ENCODE measurements around the gene ROBO2.

ROBO2 gene

DNA sequence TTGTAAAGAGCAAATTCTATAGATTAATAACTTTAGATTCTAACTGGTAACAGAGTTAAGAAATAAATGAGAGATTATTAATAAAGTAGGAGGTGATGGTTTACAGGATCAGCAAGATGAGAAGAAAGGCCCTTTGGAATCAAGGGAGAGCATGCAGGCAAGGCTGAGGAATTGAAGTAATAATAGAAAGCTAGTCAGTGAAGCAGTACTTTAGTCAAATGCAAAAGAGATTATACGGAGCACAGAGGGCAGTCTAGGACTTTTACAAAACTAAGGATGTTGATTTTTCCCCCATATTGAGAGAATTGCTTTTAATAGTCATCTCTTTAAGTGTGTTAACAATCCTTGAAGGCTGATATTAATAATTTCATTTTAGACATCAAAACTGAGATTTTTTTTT is 146.4 kb downstream of the ROBO2 start:
- Histone ChIP-seq H3K27ac (ENCODE audit: insufficient read depth, low read depth, low read length, poor library complexity, severe bottlenecking) (no peak overlapping the region), H3K9me3 (ENCODE audit: control insufficient read depth, low read length) (no peaks in the 10 kb centered on the region), H3K4me1 (ENCODE audit: control insufficient read depth, insufficient read depth, low read length) (no peaks in the 10 kb centered on the region), H3K27me3 (ENCODE audit: control insufficient read depth, insufficient read depth, low read length, poor library complexity, severe bottlenecking) (no peaks in the 10 kb centered on the region), H3K36me3 (ENCODE audit: control insufficient read depth, insufficient read depth, low read length) (no peaks in the 10 kb centered on the region), H3K4me3 (ENCODE audit: insufficient read depth, low read depth, low read length) (no peak overlapping the region)
- WGBS, 2 experiments, result 23 to 27% methylated on average over 1 of the region's 1 CpG

DNA sequence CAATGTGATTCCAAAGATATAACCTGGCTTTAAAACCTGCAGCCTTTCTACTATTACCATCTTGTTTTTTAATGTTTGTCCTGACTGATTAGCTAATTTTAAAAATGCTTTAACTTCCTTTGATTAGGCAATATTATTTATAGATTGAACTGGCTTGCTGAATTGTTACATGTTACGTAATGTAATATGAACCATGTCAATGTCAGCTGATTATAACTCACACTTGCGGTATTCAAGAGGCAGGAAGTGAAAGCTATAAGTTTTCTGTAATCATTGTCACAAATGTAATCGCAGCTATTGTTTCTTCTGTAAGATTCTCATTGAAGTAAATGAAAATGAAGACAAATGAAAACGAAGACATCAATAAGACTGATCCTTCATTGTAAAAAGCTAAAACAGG is 146.8 kb downstream of the ROBO2 start:
- Histone ChIP-seq H3K27me3 (ENCODE audit: control insufficient read depth, insufficient read depth, low read length, poor library complexity, severe bottlenecking) (no peaks in the 10 kb centered on the region), H3K27ac (ENCODE audit: insufficient read depth, low read depth, low read length, poor library complexity, severe bottlenecking) (no peak overlapping the region), H3K36me3 (ENCODE audit: control insufficient read depth, insufficient read depth, low read length) (no peaks in the 10 kb centered on the region), H3K9me3 (ENCODE audit: control insufficient read depth, low read length) (no peaks in the 10 kb centered on the region), H3K4me3 (ENCODE audit: insufficient read depth, low read depth, low read length) (no peak overlapping the region), H3K4me1 (ENCODE audit: control insufficient read depth, insufficient read depth, low read length) (no peaks in the 10 kb centered on the region)
- WGBS, 2 experiments, result 89% methylated on average over 3 of the region's 4 CpGs

DNA sequence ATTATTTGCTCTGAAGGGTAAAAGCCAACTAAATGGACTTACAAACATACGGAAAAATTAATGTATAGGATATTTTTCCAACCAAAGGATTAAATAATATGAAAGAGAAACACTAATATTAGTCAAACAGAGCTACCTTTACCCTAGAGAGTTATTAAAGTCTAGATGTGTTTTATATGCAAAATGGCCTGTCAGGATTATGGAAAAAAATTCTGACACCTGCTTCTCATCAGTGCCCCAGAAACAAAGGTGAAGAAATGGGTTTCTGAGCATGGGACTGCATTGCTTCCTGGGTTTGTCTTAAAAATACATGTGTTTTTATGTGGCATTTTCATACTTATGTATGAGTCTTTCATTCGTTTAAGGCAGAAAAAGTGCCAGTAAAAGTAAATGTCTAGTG is 148.3 kb downstream of the ROBO2 start:
- H3K4me3 ChIP-seq (ENCODE audit: insufficient read depth, low read depth, low read length), result no peak overlapping the region
- 100% methylated on average over 1 of the region's 2 CpGs for WGBS, 2 experiments
- H3K27ac ChIP-seq (ENCODE audit: insufficient read depth, low read depth, low read length, poor library complexity, severe bottlenecking), result no peak overlapping the region

DNA sequence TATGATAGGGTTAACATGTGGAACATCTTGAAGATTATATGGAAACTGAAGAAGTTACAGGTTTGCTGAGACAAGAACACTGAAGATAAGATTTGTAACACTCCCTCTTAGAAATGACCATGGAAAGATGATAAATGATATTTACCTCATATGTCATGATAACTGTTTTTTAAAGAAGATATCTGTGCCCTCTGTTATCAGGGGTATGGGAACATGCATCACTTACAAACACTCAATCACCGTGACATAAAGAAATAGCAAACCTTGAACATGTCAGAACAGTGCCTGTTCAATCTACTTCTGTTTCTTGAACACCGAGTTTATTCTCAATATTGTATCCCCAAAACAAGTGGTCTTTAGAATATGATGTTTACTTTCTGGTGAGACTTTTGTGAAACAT is 149.4 kb downstream of the ROBO2 start:
- no peaks in the 10 kb centered on the region for H3K9me3 ChIP-seq (ENCODE audit: control insufficient read depth, low read length)
- no peak overlapping the region for H3K4me3 ChIP-seq (ENCODE audit: insufficient read depth, low read depth, low read length)
- no peaks in the 10 kb centered on the region for H3K27me3 ChIP-seq (ENCODE audit: control insufficient read depth, insufficient read depth, low read length, poor library complexity, severe bottlenecking)
- H3K27ac ChIP-seq (ENCODE audit: insufficient read depth, low read depth, low read length, poor library complexity, severe bottlenecking), result no peak overlapping the region
- no peaks in the 10 kb centered on the region for H3K36me3 ChIP-seq (ENCODE audit: control insufficient read depth, insufficient read depth, low read length)
- 92 to 98% methylated on average over 1 to 2 of the region's 2 CpGs for WGBS, 2 experiments
- no peaks in the 10 kb centered on the region for H3K4me1 ChIP-seq (ENCODE audit: control insufficient read depth, insufficient read depth, low read length)

More for the DNA sequence above, 148.3 kb downstream of the ROBO2 start:
- no peaks in the 10 kb centered on the region for H3K27me3 ChIP-seq (ENCODE audit: control insufficient read depth, insufficient read depth, low read length, poor library complexity, severe bottlenecking)
- no peaks in the 10 kb centered on the region for H3K4me1 ChIP-seq (ENCODE audit: control insufficient read depth, insufficient read depth, low read length)
- no peaks in the 10 kb centered on the region for H3K36me3 ChIP-seq (ENCODE audit: control insufficient read depth, insufficient read depth, low read length)
- no peaks in the 10 kb centered on the region for H3K9me3 ChIP-seq (ENCODE audit: control insufficient read depth, low read length)

DNA sequence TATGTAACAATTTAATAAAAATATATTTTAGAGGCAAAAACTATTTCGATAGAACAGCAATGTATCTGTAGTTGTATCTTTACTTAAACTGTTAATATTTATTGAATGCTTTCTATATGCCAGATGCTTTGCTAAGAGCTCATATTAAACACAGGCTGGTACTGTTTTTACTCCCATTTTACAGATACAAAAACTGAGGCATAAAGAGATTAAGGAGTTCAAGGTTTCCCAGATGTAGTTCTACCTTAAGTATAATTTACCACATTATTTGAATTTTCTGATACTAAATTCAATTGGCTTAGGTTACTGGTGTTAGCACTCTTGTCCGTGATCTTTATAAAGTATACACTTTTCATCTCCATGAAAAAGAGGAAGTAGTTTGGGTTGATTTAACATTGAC is 149.8 kb downstream of the ROBO2 start:
- H3K27me3 ChIP-seq (ENCODE audit: control insufficient read depth, insufficient read depth, low read length, poor library complexity, severe bottlenecking), result no peaks in the 10 kb centered on the region
- no peak overlapping the region for H3K4me3 ChIP-seq (ENCODE audit: insufficient read depth, low read depth, low read length)
- H3K36me3 ChIP-seq (ENCODE audit: control insufficient read depth, insufficient read depth, low read length), result no peaks in the 10 kb centered on the region
- WGBS, 2 experiments, result 100% methylated on average over 1 of the region's 2 CpGs; no CpG with 5 or more reads in 1 of the 2 experiments
- no peaks in the 10 kb centered on the region for H3K9me3 ChIP-seq (ENCODE audit: control insufficient read depth, low read length)
- no peak overlapping the region for H3K27ac ChIP-seq (ENCODE audit: insufficient read depth, low read depth, low read length, poor library complexity, severe bottlenecking)
- no peaks in the 10 kb centered on the region for H3K4me1 ChIP-seq (ENCODE audit: control insufficient read depth, insufficient read depth, low read length)

DNA sequence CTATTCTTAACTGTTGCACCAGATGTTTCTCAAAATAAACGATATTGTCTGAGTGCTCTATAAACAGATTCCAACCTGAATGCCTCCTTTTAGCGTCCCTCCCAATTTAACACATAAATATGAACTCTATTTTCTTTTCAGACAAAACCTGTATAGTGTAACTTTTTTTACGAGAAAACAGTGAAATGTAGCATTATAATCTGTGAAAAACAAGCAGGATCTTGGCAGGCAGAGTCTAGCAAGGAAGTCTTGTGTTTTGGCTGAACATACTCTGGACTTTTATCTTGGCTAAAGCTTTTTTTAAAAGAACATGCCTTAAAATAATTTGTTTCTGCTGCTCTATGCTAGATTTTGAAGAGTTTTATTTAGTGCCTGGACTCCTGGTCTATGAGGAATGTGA is 150.5 kb downstream of the ROBO2 start:
- H3K27me3 ChIP-seq (ENCODE audit: control insufficient read depth, insufficient read depth, low read length, poor library complexity, severe bottlenecking), result no peaks in the 10 kb centered on the region
- no peak overlapping the region for H3K27ac ChIP-seq (ENCODE audit: insufficient read depth, low read depth, low read length, poor library complexity, severe bottlenecking)
- no peaks in the 10 kb centered on the region for H3K36me3 ChIP-seq (ENCODE audit: control insufficient read depth, insufficient read depth, low read length)
- no peaks in the 10 kb centered on the region for H3K4me1 ChIP-seq (ENCODE audit: control insufficient read depth, insufficient read depth, low read length)
- 90 to 93% methylated on average over 3 of the region's 3 CpGs for WGBS, 2 experiments
- no peaks in the 10 kb centered on the region for H3K9me3 ChIP-seq (ENCODE audit: control insufficient read depth, low read length)
- no peak overlapping the region for H3K4me3 ChIP-seq (ENCODE audit: insufficient read depth, low read depth, low read length)

DNA sequence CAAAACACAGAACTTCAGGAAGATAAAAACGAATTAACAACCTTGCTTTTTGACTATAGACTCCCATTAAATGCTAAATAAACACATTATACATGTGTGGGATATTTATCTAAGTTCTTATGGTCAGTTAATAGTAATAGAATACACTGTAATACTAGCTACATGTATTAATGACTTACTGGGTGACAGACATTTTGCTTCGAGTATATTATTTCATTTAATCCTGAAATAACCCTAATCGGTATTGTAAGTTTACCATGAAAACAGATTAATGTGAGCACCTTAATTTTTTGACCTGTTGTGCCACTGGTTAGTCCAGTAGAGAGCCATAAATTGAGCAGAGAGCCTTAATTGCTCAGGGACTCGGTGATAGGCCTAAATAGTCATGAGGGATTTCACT is 151.1 kb downstream of the ROBO2 start:
- no peak overlapping the region for H3K27ac ChIP-seq (ENCODE audit: insufficient read depth, low read depth, low read length, poor library complexity, severe bottlenecking)
- H3K27me3 ChIP-seq (ENCODE audit: control insufficient read depth, insufficient read depth, low read length, poor library complexity, severe bottlenecking), result no peaks in the 10 kb centered on the region
- no peaks in the 10 kb centered on the region for H3K9me3 ChIP-seq (ENCODE audit: control insufficient read depth, low read length)
- no peaks in the 10 kb centered on the region for H3K36me3 ChIP-seq (ENCODE audit: control insufficient read depth, insufficient read depth, low read length)
- 95 to 96% methylated on average over 3 of the region's 4 CpGs for whole genome bisulfite sequencing, 2 experiments
- H3K4me3 ChIP-seq (ENCODE audit: insufficient read depth, low read depth, low read length), result no peak overlapping the region
- no peaks in the 10 kb centered on the region for H3K4me1 ChIP-seq (ENCODE audit: control insufficient read depth, insufficient read depth, low read length)

DNA sequence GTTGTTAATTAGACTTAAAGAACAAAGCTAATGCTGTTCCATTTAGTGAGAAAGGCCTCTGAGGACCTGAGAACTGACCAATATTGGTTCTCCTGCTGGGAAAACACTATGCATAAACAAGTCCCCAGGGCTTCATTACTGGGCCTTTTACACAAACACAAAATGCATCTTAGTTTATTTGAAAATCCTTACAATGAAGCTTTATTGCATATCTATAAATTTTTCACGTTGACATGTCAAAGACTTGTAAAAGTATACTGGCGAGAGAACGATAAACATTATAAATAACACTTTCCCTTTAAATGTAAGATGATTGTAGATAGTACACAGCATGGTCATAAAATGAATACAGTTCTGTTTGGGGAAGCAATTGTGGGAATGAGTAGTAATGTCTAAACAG is 151.7 kb downstream of the ROBO2 start:
- Histone ChIP-seq H3K27ac (ENCODE audit: insufficient read depth, low read depth, low read length, poor library complexity, severe bottlenecking) (no peak overlapping the region), H3K27me3 (ENCODE audit: control insufficient read depth, insufficient read depth, low read length, poor library complexity, severe bottlenecking) (no peaks in the 10 kb centered on the region), H3K9me3 (ENCODE audit: control insufficient read depth, low read length) (no peaks in the 10 kb centered on the region), H3K36me3 (ENCODE audit: control insufficient read depth, insufficient read depth, low read length) (no peaks in the 10 kb centered on the region), H3K4me1 (ENCODE audit: control insufficient read depth, insufficient read depth, low read length) (no peaks in the 10 kb centered on the region), H3K4me3 (ENCODE audit: insufficient read depth, low read depth, low read length) (no peak overlapping the region)
- 93% methylated on average over 2 of the region's 3 CpGs; no CpG with 5 or more reads in 1 of the 2 experiments for WGBS, 2 experiments

DNA sequence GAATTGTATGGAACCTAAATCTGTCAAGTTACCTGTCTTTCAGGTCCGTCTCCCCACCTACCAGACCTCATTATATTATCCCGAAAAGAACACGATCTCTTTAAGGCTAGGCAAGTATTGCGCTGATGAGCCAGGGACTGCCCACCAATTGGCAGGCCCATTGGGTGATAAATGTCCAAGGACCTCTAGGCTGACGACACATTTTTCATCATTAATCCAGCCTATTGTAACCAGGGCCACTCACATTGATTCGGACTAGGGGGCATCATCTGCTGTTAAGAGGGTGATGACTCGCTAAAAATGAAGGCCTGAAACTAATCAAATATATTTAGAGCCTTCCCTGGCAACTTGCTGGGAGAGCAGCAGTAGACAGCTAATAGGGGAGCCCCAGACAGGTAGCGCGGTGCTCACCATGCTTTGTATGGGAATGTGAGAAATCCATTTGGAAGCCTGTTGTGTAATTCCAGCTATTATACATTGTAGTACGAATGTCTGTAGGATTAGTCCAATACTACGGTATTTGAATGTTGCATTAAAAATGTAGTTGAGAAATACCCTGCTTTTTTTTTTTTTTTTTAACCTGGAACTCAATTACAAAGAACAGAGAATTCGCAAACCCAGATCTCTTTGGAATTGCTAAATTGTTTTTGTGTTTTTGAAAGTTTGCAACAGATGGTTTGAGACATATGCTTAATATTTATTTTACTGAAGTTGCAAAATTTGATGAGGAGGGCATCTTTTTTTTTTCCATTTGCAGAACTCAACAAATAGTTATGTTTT is 156.1 kb downstream of the ROBO2 start:
- Histone ChIP-seq H3K27me3 (ENCODE audit: control insufficient read depth, insufficient read depth, low read length, poor library complexity, severe bottlenecking) (no peaks in the 10 kb centered on the region), H3K36me3 (ENCODE audit: control insufficient read depth, insufficient read depth, low read length) (no peaks in the 10 kb centered on the region), H3K4me3 (ENCODE audit: insufficient read depth, low read depth, low read length) (no peak overlapping the region), H3K27ac (ENCODE audit: insufficient read depth, low read depth, low read length, poor library complexity, severe bottlenecking) (no peak overlapping the region), H3K9me3 (ENCODE audit: control insufficient read depth, low read length) (no peaks in the 10 kb centered on the region), H3K4me1 (ENCODE audit: control insufficient read depth, insufficient read depth, low read length) (no peaks in the 10 kb centered on the region)
- 90% methylated on average over 12 of the region's 12 CpGs for WGBS, 2 experiments

DNA sequence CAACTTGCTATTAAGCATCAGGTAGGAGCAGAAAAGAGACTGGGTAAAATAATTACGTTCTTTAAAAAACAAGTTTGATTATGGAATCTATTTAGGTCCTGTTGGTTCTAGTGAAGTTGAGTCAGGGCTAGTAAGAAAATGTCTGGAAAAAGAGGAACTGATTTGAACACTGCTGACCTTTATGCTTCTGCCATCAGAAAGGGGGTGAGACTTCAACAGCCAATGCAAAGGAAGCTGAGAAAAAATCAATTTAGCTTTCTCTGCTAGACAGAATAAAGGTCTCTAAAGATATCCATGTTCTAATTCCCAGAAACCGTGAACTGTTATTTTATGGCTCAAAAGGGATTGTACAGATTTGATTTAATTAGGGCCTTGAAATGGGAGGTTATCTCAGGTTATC is 157.5 kb downstream of the ROBO2 start:
- H3K4me3 ChIP-seq (ENCODE audit: insufficient read depth, low read depth, low read length), result no peak overlapping the region
- no peak overlapping the region for H3K27ac ChIP-seq (ENCODE audit: insufficient read depth, low read depth, low read length, poor library complexity, severe bottlenecking)
- WGBS, 2 experiments, result 96 to 98% methylated on average over 2 of the region's 2 CpGs
- H3K9me3 ChIP-seq (ENCODE audit: control insufficient read depth, low read length), result no peaks in the 10 kb centered on the region
- no peaks in the 10 kb centered on the region for H3K36me3 ChIP-seq (ENCODE audit: control insufficient read depth, insufficient read depth, low read length)
- H3K4me1 ChIP-seq (ENCODE audit: control insufficient read depth, insufficient read depth, low read length), result no peaks in the 10 kb centered on the region
- no peaks in the 10 kb centered on the region for H3K27me3 ChIP-seq (ENCODE audit: control insufficient read depth, insufficient read depth, low read length, poor library complexity, severe bottlenecking)

DNA sequence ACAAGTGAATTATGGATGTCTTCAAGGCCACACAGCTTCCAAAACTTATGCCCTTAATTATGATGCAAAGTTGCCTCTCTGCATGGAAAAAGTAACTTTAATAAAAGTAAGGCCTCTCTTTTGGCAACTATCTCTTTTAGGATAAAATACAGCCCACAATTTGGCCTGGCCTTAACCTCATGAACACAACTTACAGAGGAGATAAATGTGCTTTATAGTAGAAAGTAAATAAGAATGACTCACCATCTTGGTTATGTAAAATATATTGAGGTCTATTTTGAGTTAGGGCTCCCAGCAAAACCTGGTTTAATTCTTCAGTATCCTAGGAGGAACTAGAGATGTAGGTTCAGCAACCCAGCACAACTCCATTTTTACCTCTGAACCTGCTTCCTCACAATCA is 164.0 kb downstream of the ROBO2 start:
- H3K4me1 ChIP-seq (ENCODE audit: control insufficient read depth, insufficient read depth, low read length), result no peaks in the 10 kb centered on the region
- no peaks in the 10 kb centered on the region for H3K36me3 ChIP-seq (ENCODE audit: control insufficient read depth, insufficient read depth, low read length)
- no peak overlapping the region for H3K27ac ChIP-seq (ENCODE audit: insufficient read depth, low read depth, low read length, poor library complexity, severe bottlenecking)
- H3K27me3 ChIP-seq (ENCODE audit: control insufficient read depth, insufficient read depth, low read length, poor library complexity, severe bottlenecking), result no peaks in the 10 kb centered on the region
- H3K9me3 ChIP-seq (ENCODE audit: control insufficient read depth, low read length), result no peaks in the 10 kb centered on the region
- H3K4me3 ChIP-seq (ENCODE audit: insufficient read depth, low read depth, low read length), result no peak overlapping the region

Data from ectodermal cell (in vitro differentiated cells).